ENCODE results near the gene GPR87. TPM values are rescaled to one million over a fixed set of nuclear protein-coding genes. Genes with fewer than 3 reads are reported as not detected.

GPR87 gene
- total RNA-seq, 2 experiments from 2014 or later = not detected

DNA sequence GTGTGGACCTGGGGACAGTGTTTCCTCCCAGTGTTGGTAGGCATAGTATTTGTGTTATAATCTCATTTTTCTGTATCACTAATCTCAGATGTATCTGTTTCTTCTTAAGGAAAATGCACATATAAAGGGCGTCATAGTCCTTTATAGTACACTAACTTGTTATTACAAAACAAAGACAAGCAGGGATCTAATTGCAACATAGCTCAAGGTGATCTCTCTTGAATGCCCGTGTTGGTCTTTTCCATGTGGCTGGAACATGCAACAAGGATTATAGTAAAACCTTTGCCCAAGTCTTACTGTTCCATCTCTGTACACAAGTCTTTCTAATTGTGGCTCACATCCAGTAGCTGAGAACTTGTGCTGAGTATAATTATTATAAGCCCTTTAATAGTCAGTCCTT lies 3.5 kb upstream of the GPR87 start:
- TF ChIP-seq CTCF (IDR thresholded peaks at IDR 0.05) = no peak
- intact Hi-C loops (cut with DNase I, micrococcal nuclease) = no loop called here
- Mint-ChIP-seq H3K27me3 (no peaks in the 10 kb centered on the region), H3K9me3 (no peaks in the 10 kb centered on the region), H3K27ac (no peak overlapping the region), H3K4me3 (no peak overlapping the region), H3K4me1 (ENCODE audit: low read depth) (no peaks in the 10 kb centered on the region), H3K36me3 (ENCODE audit: low read depth) (no peaks in the 10 kb centered on the region)
- Histone ChIP-seq H3K27ac (ENCODE audit: low read depth in 1 of 2, low read length in 2 of 2) (no peak overlapping the region), H3K4me3 (ENCODE audit: low read length) (no peak overlapping the region), H3K27me3 (ENCODE audit: control insufficient read depth in 1 of 2, insufficient read depth in 2 of 2, low read length in 2 of 2) (peaks cover 0 to 3% of the 10 kb centered on the region in 2 experiments), H3K36me3 (ENCODE audit: insufficient read depth, low read length) (no peaks in the 10 kb centered on the region), H3K4me1 (ENCODE audit: insufficient read depth, low read length) (no peaks in the 10 kb centered on the region), H3K9me3 (ENCODE audit: control insufficient read depth in 1 of 2, insufficient read depth in 1 of 2, low read length in 2 of 2) (no peaks in the 10 kb centered on the region)
- ATAC-seq (ENCODE audit: poor library complexity) (no peak), DNase-seq (no peak)
- ChIA-PET POLR2A (interaction anchor here (0.6 kb wide), 1 partner anchor 717 kb away, joined by 3 read pairs; no protein-coding TSS in a partner anchor), CTCF (no interaction called here)

DNA sequence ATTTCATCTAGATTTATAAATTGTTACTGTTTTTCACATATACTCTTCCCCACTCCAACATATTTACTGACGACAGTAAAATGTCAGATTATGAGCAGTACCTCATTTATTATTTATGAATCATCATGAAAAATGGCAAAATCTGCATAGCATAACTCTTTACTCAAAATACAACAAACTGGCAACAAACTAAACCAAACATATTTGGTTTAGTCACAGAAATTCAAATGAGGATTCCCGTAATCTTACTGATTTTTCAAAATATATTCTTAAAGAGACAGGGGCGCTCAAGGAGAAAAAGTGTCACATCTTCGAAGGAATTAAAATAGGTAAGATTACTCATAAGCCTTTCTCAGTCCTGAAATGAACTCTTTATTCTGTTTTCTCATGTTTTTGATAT lies 3.0 kb upstream of the GPR87 start:
- Mint-ChIP-seq H3K4me3 (no peak overlapping the region), H3K36me3 (ENCODE audit: low read depth) (no peaks in the 10 kb centered on the region), H3K4me1 (ENCODE audit: low read depth) (no peaks in the 10 kb centered on the region), H3K27ac (no peak overlapping the region), H3K27me3 (no peaks in the 10 kb centered on the region), H3K9me3 (no peaks in the 10 kb centered on the region)
- POLR2A ChIA-PET = interaction anchor here (0.6 kb wide), 1 partner anchor 717 kb away, joined by 3 read pairs; no protein-coding TSS in a partner anchor
- Histone ChIP-seq H3K4me3 (ENCODE audit: low read length) (no peak overlapping the region), H3K36me3 (ENCODE audit: insufficient read depth, low read length) (no peaks in the 10 kb centered on the region), H3K4me1 (ENCODE audit: insufficient read depth, low read length) (no peaks in the 10 kb centered on the region), H3K9me3 (ENCODE audit: control insufficient read depth in 1 of 2, insufficient read depth in 1 of 2, low read length in 2 of 2) (no peaks in the 10 kb centered on the region), H3K27ac (ENCODE audit: low read depth in 1 of 2, low read length in 2 of 2) (no peak overlapping the region), H3K27me3 (ENCODE audit: control insufficient read depth in 1 of 2, insufficient read depth in 2 of 2, low read length in 2 of 2) (peaks cover 0 to 5% of the 10 kb centered on the region in 2 experiments)
- intact Hi-C loops (cut with DNase I, micrococcal nuclease) = no loop called here
- CTCF ChIA-PET = no interaction called here
- DNase-seq = no peak
- ATAC-seq (ENCODE audit: poor library complexity) = no peak
- no peak for TF ChIP-seq CTCF (IDR thresholded peaks at IDR 0.05)

DNA sequence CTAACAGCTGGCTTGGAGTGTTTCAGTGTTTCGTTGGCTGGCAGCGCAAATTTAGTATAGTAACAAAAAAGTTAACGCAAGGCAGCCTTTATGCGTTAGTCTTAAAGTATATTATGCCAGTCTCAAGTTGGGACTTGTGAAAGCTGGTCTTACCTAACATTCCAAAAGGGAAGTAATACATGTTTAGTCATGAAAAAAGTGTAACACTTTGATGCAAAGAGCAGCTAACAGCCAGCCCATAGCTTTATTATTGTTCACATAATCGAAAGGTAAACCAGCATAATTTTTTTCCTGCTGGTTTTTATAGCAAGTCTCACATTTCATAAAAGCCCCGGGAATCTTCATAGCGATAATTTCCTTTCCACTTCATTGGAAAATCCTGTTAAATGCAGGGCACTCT lies 2.4 kb upstream of the GPR87 start:
- Histone ChIP-seq H3K27ac (ENCODE audit: low read depth in 1 of 2, low read length in 2 of 2) (no peak overlapping the region), H3K4me3 (ENCODE audit: low read length) (no peak overlapping the region), H3K9me3 (ENCODE audit: control insufficient read depth in 1 of 2, insufficient read depth in 1 of 2, low read length in 2 of 2) (no peaks in the 10 kb centered on the region), H3K27me3 (ENCODE audit: control insufficient read depth in 1 of 2, insufficient read depth in 2 of 2, low read length in 2 of 2) (peaks cover 0 to 5% of the 10 kb centered on the region in 2 experiments), H3K36me3 (ENCODE audit: insufficient read depth, low read length) (no peaks in the 10 kb centered on the region), H3K4me1 (ENCODE audit: insufficient read depth, low read length) (no peaks in the 10 kb centered on the region)
- ChIA-PET CTCF (no interaction called here), POLR2A (no interaction called here)
- no peaks in the 10 kb centered on the region for H3K4me1 Mint-ChIP-seq (ENCODE audit: low read depth)
- H3K27ac Mint-ChIP-seq = no peak overlapping the region
- no peaks in the 10 kb centered on the region for H3K27me3 Mint-ChIP-seq
- intact Hi-C loops (cut with DNase I, micrococcal nuclease) = no loop called here
- ATAC-seq (ENCODE audit: poor library complexity) = no peak
- DNase-seq = no peak
- no peak for TF ChIP-seq CTCF (IDR thresholded peaks at IDR 0.05)
- no peaks in the 10 kb centered on the region for H3K36me3 Mint-ChIP-seq (ENCODE audit: low read depth)
- H3K4me3 Mint-ChIP-seq = no peak overlapping the region
- no peaks in the 10 kb centered on the region for H3K9me3 Mint-ChIP-seq

Data from CD4-positive, alpha-beta T cell (primary cell).